Ramos (cell line): Measurements from ENCODE around the gene OSBPL10.

Experiments used
- in situ Hi-C: fragments of 300-500 bp; cut with MboI; formaldehyde crosslinking; loops from one replicate; pipeline ENCODE4 v1.14.3; 2022; ENCODE audit warnings: low sequenced_read_pairs; ENCODE audit not compliant: unreplicated experiment

OSBPL10 gene

DNA sequence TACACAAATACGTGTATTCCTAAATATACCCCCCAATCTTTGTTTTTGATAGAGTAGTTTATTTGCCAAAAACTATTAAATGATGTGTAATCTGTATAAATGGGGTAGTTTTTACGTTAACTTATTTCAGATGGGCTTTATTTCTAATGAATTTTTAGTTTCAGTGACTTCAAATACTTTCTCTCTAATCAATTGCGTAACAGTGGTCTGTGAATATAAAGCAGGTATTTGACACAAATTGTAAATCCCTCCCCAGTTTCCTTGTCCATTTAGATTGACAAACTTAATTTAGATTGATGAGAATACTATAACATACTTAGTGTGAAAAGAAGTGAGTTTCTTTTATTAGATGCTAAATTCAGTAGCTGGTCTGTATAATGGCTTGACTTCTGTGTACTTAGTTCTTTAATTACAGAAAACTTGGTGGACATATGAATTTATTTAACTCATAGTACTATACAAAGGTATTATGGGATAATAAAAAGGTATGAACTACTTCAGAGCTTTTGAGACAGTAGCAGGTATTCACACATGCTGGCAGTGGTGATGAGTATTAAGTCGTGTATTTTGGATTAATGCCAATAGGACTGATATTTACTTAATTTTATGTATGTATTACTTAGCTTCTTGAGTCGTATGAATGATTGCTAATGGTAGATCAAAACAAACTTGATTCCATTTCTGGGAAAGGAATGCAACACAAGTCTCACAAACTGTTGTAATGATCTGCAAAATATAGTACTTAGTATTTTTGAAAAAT lies 366.7 kb downstream of the OSBPL10 start:
- in situ Hi-C loops, result no loop called here

DNA sequence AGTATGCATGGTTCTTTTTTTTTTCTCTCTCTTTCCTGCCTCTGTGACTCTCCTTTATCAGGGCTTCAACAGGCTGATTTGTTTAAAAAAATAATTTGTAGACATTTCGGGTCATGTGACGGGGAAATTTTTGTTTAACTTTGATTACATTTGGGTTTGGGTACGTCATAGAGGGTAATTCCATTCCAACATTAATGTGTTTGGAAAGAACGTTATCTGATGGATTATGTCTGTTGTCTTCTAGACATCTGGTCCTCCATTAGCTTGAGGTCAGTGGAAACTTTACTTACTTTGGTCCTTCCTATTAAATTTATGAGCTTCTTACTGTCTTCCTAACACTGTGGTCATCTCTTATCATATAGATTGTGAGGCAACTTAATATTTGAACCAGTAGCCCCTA lies 367.4 kb downstream of the OSBPL10 start:
- in situ Hi-C loops, result no loop called here

DNA sequence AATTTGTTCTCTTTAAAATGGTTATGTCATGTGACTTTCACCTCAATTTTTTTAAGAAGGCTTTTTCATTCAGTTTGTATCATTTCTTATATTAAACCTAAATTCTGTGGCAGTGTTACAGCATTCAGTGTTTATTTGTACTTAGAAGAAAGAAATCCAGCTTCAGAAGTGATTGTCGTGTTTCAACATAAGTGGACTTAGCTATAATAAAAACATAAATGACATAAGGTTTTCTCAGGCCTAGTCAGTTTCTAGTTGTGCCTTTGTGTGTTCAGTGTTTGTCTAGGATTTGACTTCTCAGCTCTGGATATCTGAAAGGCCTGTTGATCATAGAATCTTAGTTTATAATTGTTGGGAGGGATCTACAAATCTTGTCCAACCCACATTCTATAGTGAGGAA lies 367.9 kb downstream of the OSBPL10 start:
- in situ Hi-C loops, result no loop called here
